ENCODE data around the gene TRIM71.

DNA sequence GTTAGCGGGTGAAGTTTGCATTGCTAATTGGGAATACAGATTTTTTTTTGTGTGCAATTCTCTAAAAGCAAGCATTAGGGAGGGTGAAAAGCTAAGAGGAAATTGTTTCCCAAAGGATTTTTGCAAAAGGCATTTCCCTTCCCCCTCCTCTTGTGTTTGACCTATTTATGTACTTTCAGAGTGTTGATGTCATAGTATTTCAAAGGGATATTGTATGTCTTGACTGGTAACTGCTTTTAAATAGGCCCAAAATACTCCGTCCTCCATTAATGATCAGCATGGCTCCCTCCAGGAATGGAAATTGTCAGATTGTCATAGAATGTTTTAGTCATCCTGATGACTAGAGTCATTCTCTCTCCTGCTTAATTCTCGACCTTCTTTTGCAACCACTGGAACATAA is 32.4 kb downstream of the TRIM71 start:
- TF ChIP-seq, protein P1, sequence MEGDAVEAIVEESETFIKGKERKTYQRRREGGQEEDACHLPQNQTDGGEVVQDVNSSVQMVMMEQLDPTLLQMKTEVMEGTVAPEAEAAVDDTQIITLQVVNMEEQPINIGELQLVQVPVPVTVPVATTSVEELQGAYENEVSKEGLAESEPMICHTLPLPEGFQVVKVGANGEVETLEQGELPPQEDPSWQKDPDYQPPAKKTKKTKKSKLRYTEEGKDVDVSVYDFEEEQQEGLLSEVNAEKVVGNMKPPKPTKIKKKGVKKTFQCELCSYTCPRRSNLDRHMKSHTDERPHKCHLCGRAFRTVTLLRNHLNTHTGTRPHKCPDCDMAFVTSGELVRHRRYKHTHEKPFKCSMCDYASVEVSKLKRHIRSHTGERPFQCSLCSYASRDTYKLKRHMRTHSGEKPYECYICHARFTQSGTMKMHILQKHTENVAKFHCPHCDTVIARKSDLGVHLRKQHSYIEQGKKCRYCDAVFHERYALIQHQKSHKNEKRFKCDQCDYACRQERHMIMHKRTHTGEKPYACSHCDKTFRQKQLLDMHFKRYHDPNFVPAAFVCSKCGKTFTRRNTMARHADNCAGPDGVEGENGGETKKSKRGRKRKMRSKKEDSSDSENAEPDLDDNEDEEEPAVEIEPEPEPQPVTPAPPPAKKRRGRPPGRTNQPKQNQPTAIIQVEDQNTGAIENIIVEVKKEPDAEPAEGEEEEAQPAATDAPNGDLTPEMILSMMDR (IDR thresholded peaks at IDR 0.05; ENCODE audit: poor library complexity) = no peak
- no peak for TF ChIP-seq EZH2phosphoT487 (IDR thresholded peaks at IDR 0.05; ENCODE audit: low read depth, severe bottlenecking, unreplicated experiment)
